NCI-H2196 (cell line): ENCODE data around the gene NCOR1.
"Not testable (repeated sequence)": the region's sequence is repeated elsewhere in the genome, so short reads cannot be mapped to it uniquely, and the experiment has no call there.

ENCODE experiments used
- DNase-seq: peaks from one replicate; lab custom pipeline; 2025; ENCODE audit not compliant: unreplicated experiment; lab: John Stamatoyannopoulos, UW

The NCOR1 gene

GRCh38 chr17:16215965-16216316 is 607 bp upstream of the NCOR1 start:
- no peak for DNase-seq

DNA sequence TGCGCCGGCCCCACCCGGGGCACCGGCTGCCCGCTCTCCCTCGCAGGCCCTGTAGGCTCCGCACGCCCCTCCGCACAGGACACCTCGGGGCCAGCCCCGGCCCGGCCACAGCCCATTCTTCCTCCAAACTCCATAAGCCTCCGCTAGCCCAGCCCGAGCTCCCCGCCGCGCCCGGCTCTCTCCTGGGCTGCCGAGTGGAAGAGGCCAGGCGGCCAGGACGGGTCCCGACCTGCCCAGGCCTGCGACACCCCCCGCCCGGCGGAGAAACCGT is 397 bp downstream of the NCOR1 start:
- no peak for DNase-seq

- no peak for DNase-seq
Observed at GRCh38 chr17:16214190-16215001, 938 bp downstream of the NCOR1 start.

DNA sequence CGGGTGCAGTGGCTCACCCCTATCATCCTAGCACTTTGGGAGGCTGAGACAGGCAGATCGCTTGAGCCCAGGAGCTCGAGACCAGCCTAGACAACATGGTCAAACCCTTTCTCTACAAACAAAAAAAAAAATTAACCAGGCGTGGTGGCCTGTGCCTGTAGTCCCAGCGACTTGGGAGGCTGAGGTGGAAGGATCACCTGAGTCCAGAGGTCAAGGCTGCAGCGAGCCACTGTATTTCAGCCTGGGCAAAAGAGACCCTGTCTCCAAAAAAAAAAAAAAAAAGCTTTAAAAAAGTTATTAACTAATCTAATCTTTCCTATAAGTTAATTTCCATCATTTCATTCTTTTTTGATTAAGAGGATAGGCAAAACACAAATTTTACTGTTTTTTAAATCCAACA is 2.5 kb downstream of the NCOR1 start:
- DNase-seq: no peak

DNA sequence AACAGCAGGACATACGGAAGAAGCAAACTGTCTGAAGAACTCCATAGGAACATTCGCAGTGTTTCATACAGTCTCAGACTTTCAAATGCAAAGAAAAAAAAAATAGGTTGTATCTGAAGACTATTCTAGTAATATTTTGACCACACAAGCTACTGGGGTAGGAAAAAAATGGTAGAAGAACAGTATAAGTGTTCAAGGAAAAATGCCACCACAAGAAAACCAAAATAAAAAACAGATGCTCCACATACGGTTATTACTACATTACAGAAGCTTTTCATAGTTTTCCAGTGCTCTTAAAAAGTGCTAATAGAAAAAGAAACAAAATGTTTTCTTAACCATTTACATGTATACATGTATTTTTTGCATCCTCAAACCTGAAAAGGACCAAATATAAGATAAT is 3.7 kb downstream of the NCOR1 start:
- no peak for DNase-seq

GRCh38 chr17:16204763-16205162 is 10.6 kb downstream of the NCOR1 start:
- DNase-seq: not testable (repeated sequence)

DNA sequence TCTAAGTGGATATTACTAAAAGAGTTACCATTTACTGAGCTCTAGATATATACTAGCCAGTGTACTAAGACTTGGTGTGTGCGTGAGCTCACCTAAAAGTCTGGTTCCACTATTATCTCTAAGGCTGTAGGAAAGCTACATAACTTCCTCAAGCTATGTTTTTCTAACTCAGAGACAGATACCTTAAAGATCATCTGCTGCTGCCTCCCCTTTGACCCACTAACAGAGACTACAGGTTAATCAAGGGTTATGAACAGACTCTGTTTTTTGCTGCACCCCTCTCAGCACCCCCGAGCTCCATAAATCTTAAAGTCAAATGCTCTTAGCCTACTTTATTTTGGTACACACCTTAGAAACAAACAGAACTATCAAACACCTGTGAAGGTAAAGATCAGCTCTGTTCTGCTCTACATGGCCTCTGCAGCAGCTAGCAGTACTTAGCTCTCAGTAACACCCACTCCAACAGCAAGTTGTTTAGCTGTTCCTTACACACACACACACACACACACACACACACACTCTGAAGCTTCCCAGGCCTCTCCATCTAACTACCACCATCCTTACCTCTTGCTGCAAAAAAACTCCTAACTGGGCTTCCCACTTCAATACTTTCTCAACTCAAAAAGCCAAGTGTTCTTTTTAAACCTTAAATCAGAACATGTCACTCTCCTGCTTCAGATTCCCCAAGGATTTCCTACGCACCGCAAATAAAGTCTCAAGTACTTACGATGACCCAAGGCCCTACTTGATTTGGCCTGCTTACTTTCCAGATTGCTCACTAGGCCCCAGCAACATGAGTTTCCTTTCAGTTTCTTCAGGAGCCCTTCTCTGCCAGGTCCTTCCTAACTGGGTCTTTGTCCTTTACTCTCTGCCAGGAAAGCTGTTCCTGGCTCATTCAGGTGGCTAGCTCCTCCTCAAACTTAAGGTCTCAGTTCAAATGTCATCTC is 12.5 kb downstream of the NCOR1 start:
- DNase-seq: not testable (repeated sequence)

DNA sequence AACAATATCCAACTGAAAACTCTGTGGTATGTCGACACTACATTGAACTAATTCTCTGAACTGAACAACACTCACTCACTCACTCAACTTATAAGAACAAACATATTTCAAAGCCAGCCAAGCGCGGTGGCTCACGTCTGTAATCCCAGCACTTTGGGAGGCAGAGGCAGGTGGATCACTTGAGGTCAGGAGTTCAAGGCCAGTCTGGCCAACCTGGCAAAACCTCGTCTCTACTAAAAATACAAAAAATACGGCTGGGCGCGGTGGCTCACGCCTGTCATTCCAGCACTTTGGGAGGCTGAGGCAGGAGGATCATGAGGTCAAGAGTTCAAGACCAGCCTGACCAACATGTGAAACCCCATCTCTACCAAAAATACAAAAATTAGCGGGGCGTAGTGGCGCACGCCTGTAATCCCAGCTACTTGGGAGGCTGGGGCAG is 13.6 kb downstream of the NCOR1 start:
- not testable (repeated sequence) for DNase-seq

GRCh38 chr17:16199093-16199492 is 16.2 kb downstream of the NCOR1 start:
- DNase-seq: no peak

GRCh38 chr17:16197276-16197675 is 18.1 kb downstream of the NCOR1 start:
- no peak for DNase-seq

- not testable (repeated sequence) for DNase-seq
Observed at GRCh38 chr17:16194307-16194835, 21.0 kb downstream of the NCOR1 start.

GRCh38 chr17:16191604-16192003 is 23.7 kb downstream of the NCOR1 start:
- DNase-seq: no peak

- no peak for DNase-seq
Observed at GRCh38 chr17:16190703-16191360, 24.5 kb downstream of the NCOR1 start.

- DNase-seq: no peak
Observed at GRCh38 chr17:16189791-16190348, 25.5 kb downstream of the NCOR1 start.

- DNase-seq: no peak
Observed at GRCh38 chr17:16187642-16188041, 27.7 kb downstream of the NCOR1 start.

DNA sequence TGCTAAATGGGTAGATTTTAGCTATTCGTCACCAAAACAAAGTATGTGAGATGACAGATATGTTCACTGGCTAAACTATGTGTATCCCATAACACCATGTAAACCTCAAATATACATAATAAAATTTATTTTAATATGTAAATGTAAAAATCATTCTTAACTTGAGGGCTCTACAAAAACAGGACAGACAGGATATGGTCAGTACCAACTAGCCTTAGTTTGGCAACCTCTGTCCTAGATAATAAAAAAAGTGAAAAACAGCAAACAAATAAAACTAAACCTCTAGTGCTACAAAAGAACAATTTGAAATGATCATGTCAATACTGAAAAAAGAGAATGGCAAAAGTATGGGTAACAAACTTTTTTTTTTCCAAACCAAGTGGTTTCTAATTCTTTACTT is 33.8 kb downstream of the NCOR1 start:
- no peak for DNase-seq

- no peak for DNase-seq
Observed at GRCh38 chr17:16178836-16179235, 36.5 kb downstream of the NCOR1 start.

DNA sequence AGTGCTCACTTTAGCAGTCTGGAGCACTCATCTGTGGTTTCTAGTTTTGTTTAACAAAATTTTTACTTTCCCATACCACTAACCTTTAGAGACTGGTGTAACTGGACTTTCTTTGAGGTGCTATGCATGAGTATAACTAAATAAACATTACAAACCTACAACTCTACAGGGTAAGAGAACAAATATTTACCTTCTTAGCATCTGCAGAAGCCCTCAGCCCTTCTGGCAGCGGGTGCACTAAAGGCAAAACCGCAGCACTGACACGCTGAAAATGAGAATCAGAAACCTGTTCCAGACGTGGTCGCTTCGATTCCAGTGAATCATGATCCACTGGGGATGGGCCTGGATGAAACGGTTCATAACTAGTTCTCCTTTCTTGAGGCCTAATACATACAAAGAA is 43.7 kb downstream of the NCOR1 start:
- peak; percentile 26 for DNase-seq

- not testable (repeated sequence) for DNase-seq
Observed at GRCh38 chr17:16166766-16167165, 48.6 kb downstream of the NCOR1 start.

DNA sequence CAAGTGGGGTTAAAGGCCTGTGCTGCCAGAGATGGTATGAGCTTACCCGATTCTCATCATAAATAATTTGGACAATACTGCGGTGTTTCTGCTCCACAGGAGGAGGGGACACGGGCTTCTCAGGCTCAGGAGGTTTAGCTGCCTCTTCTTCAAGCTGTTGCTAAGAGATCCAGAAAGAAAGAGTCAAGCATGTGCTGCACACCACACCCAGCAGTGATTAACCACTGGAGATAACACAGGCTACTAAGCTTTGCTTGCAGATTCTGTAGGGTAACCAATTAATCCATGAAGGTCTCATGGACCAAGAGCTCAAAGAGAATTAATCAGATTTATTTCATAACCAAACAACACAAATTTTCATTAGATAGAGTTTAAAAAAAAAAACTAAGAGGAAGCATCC is 56.6 kb downstream of the NCOR1 start:
- no peak for DNase-seq

- DNase-seq: no peak
Observed at GRCh38 chr17:16155536-16155935, 59.8 kb downstream of the NCOR1 start.
